K562 (cell line): ENCODE measurements around the gene ZNF143. TPM values are rescaled to one million over a fixed set of nuclear protein-coding genes. Genes with fewer than 3 reads are reported as not detected.
A peak's percentile ranks its signal among the peaks of the same experiment; 100 is the strongest.

Experiments used
- ATAC-seq: fragments of 200-7000 bp; cut with Tn5 transposase; 3 replicates; pipeline ENCODE4 v1.9.1; 2020; ENCODE audit warnings: moderate library complexity
- BruUV-seq: library from RNA; stranded (reverse); fragments of 400-500 nt; replicated peaks from 2 replicates; lab custom pipeline; 2021; lab: Mats Ljungman, UMichigan
- CTCF ChIA-PET: fragments of 300-600 bp; formaldehyde crosslinking; extraction: SDS; loops from one replicate; lab custom pipeline; 2021; ENCODE audit warnings: low intra/inter-chr PET ratio; lab: Yijun Ruan, JAX
- POLR2A ChIA-PET: fragments of 300-600, 350-650 bp; sonication (Branson Sonifier 250); formaldehyde crosslinking; extraction: SDS; loops from one replicate; lab custom pipeline; 2021; ENCODE audit warnings: antibody characterized with exemption, inconsistent platforms; lab: Yijun Ruan, JAX
- DNase-seq, 4 experiments: peaks; one replicate each; pipeline versions ENCODE4 v3.0.0 to v3.0.0-alpha.2; 2011 to 2018; ENCODE audit warnings: low spot score in 3 of 4, mixed read lengths in 3 of 4; ENCODE audit errors: extremely low read depth in 1 of 4
- FAIRE-seq: peaks from 2 replicates; lab custom pipeline; 2011; peaks lifted over from hg19 to GRCh38; lab: Jason Lieb, UNC
- H2AFZ ChIP-seq: 2 replicates; pipeline ENCODE4 v1.6.0; 2011; ENCODE audit warnings: low read depth, low read length, control low read depth, inconsistent platforms
- H3K27ac ChIP-seq: fragments of 200-600 bp; 3 replicates; pipeline ENCODE4 v1.8.0; 2011; ENCODE audit warnings: low read depth, mild to moderate bottlenecking, control low read depth, inconsistent platforms, low read length, moderate library complexity, mixed read lengths; ENCODE audit errors: extremely low read depth
- H3K27me3 ChIP-seq, 2 experiments: fragments of 300-600 bp in 1 of 2; 2 replicates in 1 of 2; 3 replicates in 1 of 2; pipeline versions ENCODE4 v1.6.0 to v1.8.0; 2011; ENCODE audit warnings: inconsistent platforms in 2 of 2, low read length in 2 of 2, mild to moderate bottlenecking in 1 of 2, mixed read lengths in 1 of 2, moderate library complexity in 1 of 2; ENCODE audit not compliant: control insufficient read depth in 2 of 2, insufficient read depth in 2 of 2
- H3K36me3 ChIP-seq: fragments of 300-600 bp; 3 replicates; pipeline ENCODE4 v1.8.0; 2011; ENCODE audit warnings: mild to moderate bottlenecking, low read length, inconsistent platforms; ENCODE audit not compliant: control insufficient read depth, insufficient read depth
- H3K4me1 ChIP-seq, 2 experiments: fragments of 200-600 bp in 1 of 2; replicated peaks in 1 of 2; 2 replicates in 1 of 2; 3 replicates in 1 of 2; pipeline versions ENCODE4 v1.5.1 to v1.8.0; 2011; ENCODE audit warnings: inconsistent platforms in 2 of 2, low read length in 2 of 2, mild to moderate bottlenecking in 1 of 2, mixed read lengths in 1 of 2, moderate library complexity in 1 of 2; ENCODE audit not compliant: control insufficient read depth in 2 of 2, insufficient read depth in 2 of 2
- H3K4me2 ChIP-seq: 2 replicates; pipeline ENCODE4 v1.6.1; 2011; ENCODE audit warnings: low read length, control low read depth, inconsistent platforms, mixed read lengths; ENCODE audit not compliant: insufficient read depth
- H3K4me3 ChIP-seq: fragments of 200-600 bp; sonication (generic), shearing (Covaris generic); 2 replicates; pipeline ENCODE4 v1.5.1; 2016; ENCODE audit warnings: control low read depth, inconsistent platforms
- H3K79me2 ChIP-seq: fragments of 200-600 bp; 3 replicates; pipeline ENCODE4 v1.8.0; 2011; ENCODE audit warnings: low read length, inconsistent platforms; ENCODE audit not compliant: control insufficient read depth, insufficient read depth
- H3K9ac ChIP-seq, 2 experiments: 2 replicates each; pipeline versions ENCODE4 v1.6.0 to v1.6.1; 2011; ENCODE audit warnings: low read depth in 2 of 2, low read length in 2 of 2, control low read depth in 1 of 2, inconsistent platforms in 1 of 2, mild to moderate bottlenecking in 1 of 2, mixed read lengths in 1 of 2; ENCODE audit not compliant: insufficient read depth in 1 of 2
- H3K9me1 ChIP-seq: one replicate; pipeline ENCODE4 v1.6.0; 2011; ENCODE audit warnings: inconsistent platforms, mild to moderate bottlenecking, low read length, moderate library complexity; ENCODE audit not compliant: control insufficient read depth, insufficient read depth
- H3K9me3 ChIP-seq: replicated peaks from 2 replicates; pipeline ENCODE4 v1.5.1; 2011; ENCODE audit warnings: low read depth, low read length, inconsistent platforms; ENCODE audit not compliant: control insufficient read depth, insufficient read depth
- H4K20me1 ChIP-seq: replicated peaks from 2 replicates; pipeline ENCODE4 v1.6.1; 2011; ENCODE audit warnings: low read length, inconsistent platforms, mixed read lengths; ENCODE audit not compliant: control insufficient read depth, insufficient read depth
- CEBPB ChIP-seq: fragments of 450-650 bp; IDR thresholded peaks from 2 replicates; pipeline ENCODE4 v1.6.1; 2016; ENCODE audit warnings: missing genetic modification characterization, missing compliant biosample characterization
- KLF6 ChIP-seq: fragments of 250-450 bp; sonication (Bioruptor Pico); IDR thresholded peaks from 2 replicates; pipeline ENCODE4 v1.4.0; 2020; ENCODE audit warnings: mild to moderate bottlenecking, moderate library complexity, borderline replicate concordance
- WGBS: fragments of 100-300 bp; shearing (Covaris generic); methylation state at CpG from one replicate; pipeline ENCODE4 v1.1.6; 2016; ENCODE audit warnings: low coverage, mixed read lengths; ENCODE audit not compliant: insufficient coverage; ENCODE audit errors: missing lambda C conversion rate; 5-methylcytosine and 5-hydroxymethylcytosine counted together
- in situ Hi-C: fragments of 300-500 bp; cut with MboI; formaldehyde crosslinking; loops from 4 replicates; pipeline ENCODE4 v1.15.0; 2018; ENCODE audit warnings: inconsistent platforms, mixed read lengths
- intact Hi-C: fragments of 100-400 bp; cut with micrococcal nuclease; formaldehyde crosslinking; loops from 2 replicates; pipeline ENCODE4 v1.14.2; 2022
- polyA plus RNA-seq, 8 experiments: library from polyadenylated mRNA; depleted of rRNA in 4 of 8; stranded (reverse) in 5 of 8; unstranded in 3 of 8; fragments of >200 nt; fragmentation: Nextera tagmentation in 2 of 8; fragmentation: Illumina TruSeq in 1 of 8; extraction: Ambion mirVana in 2 of 8; extraction: Trizol in 1 of 8; gene quantifications; 2 replicates each; pipeline versions ENCODE4 v1.2.1 to v1.2.3, GENCODE V29; 2011 to 2014; ENCODE audit warnings: inconsistent platforms in 1 of 8, missing spikeins in 1 of 8
- total RNA-seq, 7 experiments: library from RNA; depleted of rRNA in 6 of 7; stranded (reverse); fragments of >200 nt in 6 of 7; fragmentation: Illumina TruSeq in 2 of 7; extraction: Trizol in 2 of 7; gene quantifications; 2 replicates each; pipeline versions ENCODE4 v1.2.1 to v1.2.3, GENCODE V29; 2011 to 2021; ENCODE audit warnings: low replicate concordance in 1 of 7

The ZNF143 gene
- total and polyA plus RNA-seq, 9 of the 15 experiments (the other 6 are each of a cell fraction or from before 2014, with no cell fraction given) = 18.4 to 58.5 (median 27.1) TPM

- Histone ChIP-seq H3K4me1 (peaks cover 34 to 46% of the 10 kb centered on the region in 2 experiments), H3K27me3 (no peaks in the 10 kb centered on the region), H3K9me1 (no peaks in the 10 kb centered on the region), H3K36me3 (peaks cover 6% of the 10 kb centered on the region; the same call in 2 of the 3 replicates), H3K9me3 (no peaks in the 10 kb centered on the region), H4K20me1 (peaks cover 8% of the 10 kb centered on the region), H3K27ac (no peak overlapping the region), H3K4me2 (no peak overlapping the region), H3K9ac (no peak overlapping the region), H3K4me3 (no peak overlapping the region), H2AFZ (0 out of 2 replicates have a peak overlapping the region, but pooled peaks have one; percentile 35), H3K79me2 (peaks cover 20% of the 10 kb centered on the region)
- ATAC-seq (no peak), FAIRE-seq (no peak), DNase-seq (no peak)
- WGBS = 60% methylated on average over 9 of the region's 9 CpGs
- ChIA-PET POLR2A (interaction anchor here (0.7 to 1.4 kb wide), 2 partner anchors 17 to 795 kb away, joined by 3 to 5 read pairs; no protein-coding TSS in a partner anchor), CTCF (no interaction called here)
- in situ Hi-C loops = loop anchor here (5.0 kb wide), 1 partner anchor 33 kb away; no protein-coding TSS in a partner anchor
- intact Hi-C loops = loop anchor here (10.0 kb wide), 1 partner anchor 106 kb away; the partner anchor contains the start of gene ZNF143
- TF ChIP-seq CEBPB (tag) (peak; percentile 48; the same call in 1 of the 2 replicates), KLF6 (CRISPR knock-in tag) (no peak)
- no TSS peak for BruUV-seq
These were observed 109.7 kb downstream of the ZNF143 start for GRCh38 chr11:9570313-9571025.
